ENCODE measurements around the gene OGFR.

GRCh38 chr20:62822239-62822787 lies 17.7 kb downstream of the OGFR start:
- TF ChIP-seq, protein P1, sequence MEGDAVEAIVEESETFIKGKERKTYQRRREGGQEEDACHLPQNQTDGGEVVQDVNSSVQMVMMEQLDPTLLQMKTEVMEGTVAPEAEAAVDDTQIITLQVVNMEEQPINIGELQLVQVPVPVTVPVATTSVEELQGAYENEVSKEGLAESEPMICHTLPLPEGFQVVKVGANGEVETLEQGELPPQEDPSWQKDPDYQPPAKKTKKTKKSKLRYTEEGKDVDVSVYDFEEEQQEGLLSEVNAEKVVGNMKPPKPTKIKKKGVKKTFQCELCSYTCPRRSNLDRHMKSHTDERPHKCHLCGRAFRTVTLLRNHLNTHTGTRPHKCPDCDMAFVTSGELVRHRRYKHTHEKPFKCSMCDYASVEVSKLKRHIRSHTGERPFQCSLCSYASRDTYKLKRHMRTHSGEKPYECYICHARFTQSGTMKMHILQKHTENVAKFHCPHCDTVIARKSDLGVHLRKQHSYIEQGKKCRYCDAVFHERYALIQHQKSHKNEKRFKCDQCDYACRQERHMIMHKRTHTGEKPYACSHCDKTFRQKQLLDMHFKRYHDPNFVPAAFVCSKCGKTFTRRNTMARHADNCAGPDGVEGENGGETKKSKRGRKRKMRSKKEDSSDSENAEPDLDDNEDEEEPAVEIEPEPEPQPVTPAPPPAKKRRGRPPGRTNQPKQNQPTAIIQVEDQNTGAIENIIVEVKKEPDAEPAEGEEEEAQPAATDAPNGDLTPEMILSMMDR (IDR thresholded peaks at IDR 0.05), result no peak
- no peak for TF ChIP-seq EZH2phosphoT487 (IDR thresholded peaks at IDR 0.05)

All from neural progenitor cell (in vitro differentiated cells).